Breast epithelium (tissue), 4 donors: Measurements from ENCODE around the gene WFDC2. TPM values are rescaled to one million over a fixed set of nuclear protein-coding genes. Genes with fewer than 3 reads are reported as not detected.
"Not testable (repeated sequence)": the region's sequence is repeated elsewhere in the genome, so short reads cannot be mapped to it uniquely, and the experiment has no call there.

Experiments
- DNase-seq, 2 donors: peaks; one replicate each; pipeline ENCODE4 v3.0.0-alpha.2; 2019; ENCODE audit warnings: low spot score in 2 of 2
- H3K27ac ChIP-seq, 2 donors: fragments of 200-600 bp; sonication (generic) in 1 of 2; one replicate each; pipeline ENCODE4 v1.5.1; 2016 to 2019; ENCODE audit warnings: mild to moderate bottlenecking in 1 of 2
- H3K27me3 ChIP-seq, 2 donors: fragments of 200-600 bp; sonication (generic) in 1 of 2; one replicate each; pipeline versions ENCODE4 v1.5.1 to v1.6.0; 2017 to 2019; ENCODE audit warnings: control low read depth in 1 of 2, mild to moderate bottlenecking in 1 of 2
- H3K36me3 ChIP-seq: fragments of 200-600 bp; one replicate; pipeline ENCODE4 v1.5.1; 2019
- H3K4me1 ChIP-seq, 2 donors: fragments of 200-600 bp; sonication (generic); one replicate each; pipeline ENCODE4 v1.5.1; 2016 to 2019; ENCODE audit warnings: control low read depth in 1 of 2
- H3K4me3 ChIP-seq, 3 donors: fragments of 200-600 bp; sonication (generic); 1 replicate in 2 of 3; 2 replicates in 1 of 3; pipeline ENCODE4 v1.5.1; 2016 to 2019; ENCODE audit warnings: mild to moderate bottlenecking in 3 of 3, moderate library complexity in 2 of 3
- H3K9me3 ChIP-seq, 2 donors: fragments of 200-600 bp; sonication (generic) in 1 of 2; one replicate each; pipeline ENCODE4 v1.5.1; 2016 to 2019; ENCODE audit warnings: control low read depth in 1 of 2
- CTCF ChIP-seq, 3 donors: fragments of 450-650 bp; IDR thresholded peaks; one replicate each; pipeline ENCODE4 v1.5.1; 2016 to 2017; ENCODE audit warnings: antibody characterized with exemption in 3 of 3, mild to moderate bottlenecking in 3 of 3, moderate library complexity in 3 of 3
- POLR2A ChIP-seq: fragments of 450-650 bp; IDR thresholded peaks from one replicate; pipeline ENCODE4 v1.6.1; 2016; ENCODE audit warnings: antibody characterized with exemption, mild to moderate bottlenecking, moderate library complexity
- POLR2AphosphoS5 ChIP-seq, 3 donors: sonication (generic); formaldehyde crosslinking; IDR thresholded peaks; one replicate each; pipeline ENCODE4 v1.6.1; 2017; ENCODE audit warnings: antibody characterized with exemption in 3 of 3
- intact Hi-C: fragments of 100-400 bp; cut with DNase I; formaldehyde crosslinking; loops from one replicate; pipeline ENCODE4 v1.15.1; 2023; ENCODE audit warnings: low total_unique reads
- total RNA-seq, 3 donors: library from RNA; depleted of rRNA; stranded (reverse); fragments of >200 nt; gene quantifications; one replicate each; pipeline ENCODE4 v1.1.0, GENCODE V29; 2016

WFDC2 gene
- total RNA-seq, 3 donors from 2014 or later = 43.9 to 106 TPM; not detected in 1

- TF ChIP-seq CTCF (IDR thresholded peaks at IDR 0.05) (no peak), POLR2AphosphoS5 (IDR thresholded peaks at IDR 0.05) (no peak), POLR2A (no peak)
- Histone ChIP-seq H3K27ac (peak overlapping the region; percentile 4 to 86), H3K4me1 (no peaks in the 10 kb centered on the region), H3K4me3 (no peak overlapping the region), H3K27me3 (no peaks in the 10 kb centered on the region), H3K9me3 (no peaks in the 10 kb centered on the region), H3K36me3 (no peaks in the 10 kb centered on the region)
- intact Hi-C loops = no loop called here
- peak in 1 of 2 donors; percentile 52 for DNase-seq
Observed at GRCh38 chr20:45467861-45468260, 1.7 kb upstream of the WFDC2 start.

- Histone ChIP-seq H3K36me3 (no peaks in the 10 kb centered on the region), H3K4me3 (peak overlapping the region; percentile 42 to 81 (median 61)), H3K27ac (peak overlapping the region; percentile 83 to 86), H3K27me3 (no peaks in the 10 kb centered on the region), H3K4me1 (no peaks in the 10 kb centered on the region), H3K9me3 (no peaks in the 10 kb centered on the region)
- TF ChIP-seq POLR2AphosphoS5 (IDR thresholded peaks at IDR 0.05) (peak in 1 of 3 donors; percentile 42), CTCF (IDR thresholded peaks at IDR 0.05) (no peak), POLR2A (peak; percentile 39)
- peak; percentile 39 to 74 for DNase-seq
- intact Hi-C loops = no loop called here
Observed at GRCh38 chr20:45470262-45470931, 844 bp downstream of the WFDC2 start.

GRCh38 chr20:45470937-45471336 is 1.4 kb downstream of the WFDC2 start:
- TF ChIP-seq POLR2A = no peak
- no peaks in the 10 kb centered on the region for H3K9me3 ChIP-seq
- intact Hi-C loops = no loop called here
- H3K4me3 ChIP-seq = peak overlapping the region; percentile 42 to 81 (median 61)
- H3K27me3 ChIP-seq = no peaks in the 10 kb centered on the region
- H3K4me1 ChIP-seq = no peaks in the 10 kb centered on the region
- DNase-seq = no peak
- H3K27ac ChIP-seq = peak overlapping the region; percentile 83 to 86
- H3K36me3 ChIP-seq = no peaks in the 10 kb centered on the region

GRCh38 chr20:45472286-45472685 is 2.7 kb downstream of the WFDC2 start:
- H3K4me3 ChIP-seq, H3K27me3 ChIP-seq, H3K9me3 ChIP-seq, DNase-seq, H3K4me1 ChIP-seq, intact Hi-C loops, H3K36me3 ChIP-seq, H3K27ac ChIP-seq: not testable (repeated sequence)

- H3K27ac ChIP-seq, H3K36me3 ChIP-seq, DNase-seq, H3K4me3 ChIP-seq, intact Hi-C loops, H3K27me3 ChIP-seq, H3K4me1 ChIP-seq, H3K9me3 ChIP-seq: not testable (repeated sequence)
Observed at GRCh38 chr20:45477530-45478148, 8.1 kb downstream of the WFDC2 start.

GRCh38 chr20:45479822-45480221 is 10.3 kb downstream of the WFDC2 start:
- H3K9me3 ChIP-seq = no peaks in the 10 kb centered on the region
- H3K36me3 ChIP-seq = no peaks in the 10 kb centered on the region
- intact Hi-C loops = no loop called here
- no peaks in the 10 kb centered on the region for H3K4me1 ChIP-seq
- H3K27ac ChIP-seq = no peak overlapping the region
- DNase-seq = no peak
- TF ChIP-seq POLR2AphosphoS5 (IDR thresholded peaks at IDR 0.05) = no peak
- TF ChIP-seq POLR2A = no peak
- TF ChIP-seq CTCF (IDR thresholded peaks at IDR 0.05) = no peak
- H3K27me3 ChIP-seq = no peaks in the 10 kb centered on the region
- H3K4me3 ChIP-seq = no peak overlapping the region
